DND-41 (cell line): Measurements from ENCODE around the gene PFKFB3.

ENCODE experiments used
- CTCF ChIP-seq: IDR thresholded peaks from 2 replicates; pipeline ENCODE4 v1.5.1; 2012; ENCODE audit warnings: borderline replicate concordance, low read length, moderate library complexity, mild to moderate bottlenecking; ENCODE audit not compliant: poor library complexity, severe bottlenecking; ENCODE audit errors: extremely low read depth
- EZH2 ChIP-seq: IDR thresholded peaks from 3 replicates; pipeline ENCODE4 v1.6.1; 2012; ENCODE audit warnings: borderline replicate concordance, low read depth, mild to moderate bottlenecking, moderate library complexity, low read length, inconsistent platforms; ENCODE audit not compliant: severe bottlenecking

DNA sequence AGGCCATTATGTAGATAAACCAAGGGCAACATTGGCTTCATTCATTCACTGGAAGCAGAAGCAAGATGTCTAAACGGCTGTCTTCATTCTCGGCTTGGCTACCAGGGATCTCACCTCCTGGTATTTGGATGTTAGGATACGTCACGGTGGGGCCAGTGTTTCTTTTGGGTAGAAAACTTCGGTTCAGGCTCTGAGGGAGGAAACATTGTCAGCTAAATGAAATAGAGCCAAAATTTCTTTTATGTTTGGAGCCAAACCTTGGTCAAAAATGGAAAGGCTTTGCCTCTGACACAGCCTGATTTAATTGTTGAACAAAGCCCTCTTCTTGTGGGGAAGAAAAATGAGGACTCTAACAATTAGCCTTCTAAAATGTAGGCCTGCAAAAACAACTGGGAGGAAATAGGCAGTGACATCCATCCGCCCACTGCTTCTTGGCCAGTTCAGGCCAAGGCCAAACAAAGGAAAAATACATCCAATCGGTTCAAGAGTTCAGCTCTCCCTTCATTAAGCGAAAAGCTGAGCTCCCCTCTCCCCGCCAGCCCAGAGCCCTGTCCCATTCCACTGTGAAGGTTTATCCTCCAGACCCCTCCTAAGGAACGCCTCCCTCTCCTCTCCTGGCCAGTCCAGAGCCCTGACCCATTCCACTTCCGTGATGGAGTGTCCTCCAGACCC, 44.4 kb downstream of the PFKFB3 start:
- TF ChIP-seq EZH2 (no peak), CTCF (no peak)
